ENCODE measurements around the gene TAF13. TPM values are rescaled to one million over a fixed set of nuclear protein-coding genes. Genes with fewer than 3 reads are reported as not detected.
"Not testable (repeated sequence)": the region's sequence is repeated elsewhere in the genome, so short reads cannot be mapped to it uniquely, and the experiment has no call there.

The TAF13 gene
- total RNA-seq, 2 donors from 2014 or later, result 46.7 to 66.2 TPM

DNA sequence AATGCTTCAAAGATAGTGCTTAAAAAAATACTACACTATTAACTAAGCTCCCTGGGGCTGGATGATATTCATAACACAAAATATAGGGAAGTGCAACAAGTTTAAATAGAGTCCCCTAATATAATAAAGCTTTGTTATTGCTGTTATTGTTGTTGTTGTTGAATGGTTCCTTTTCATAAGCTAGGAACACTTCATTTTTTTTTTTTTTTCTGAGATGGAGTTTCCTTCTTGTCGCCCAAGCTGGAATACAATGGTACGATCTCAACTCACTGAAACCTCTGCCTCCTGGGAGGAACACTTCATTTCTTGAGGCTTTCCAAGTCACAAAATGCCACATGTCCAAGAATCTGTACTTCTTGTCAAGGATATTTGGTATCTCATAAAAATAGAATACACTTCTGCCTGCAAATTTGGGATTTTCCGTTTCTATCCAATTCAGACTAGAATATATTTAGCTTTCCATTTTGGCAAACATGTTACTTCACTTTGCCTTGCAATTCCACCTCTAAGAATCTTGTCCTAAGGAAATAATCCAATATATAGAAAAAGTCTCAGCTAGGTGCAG is 55.0 kb downstream of the TAF13 start:
- no peak for ATAC-seq (ENCODE audit: insufficient number of reproducible peaks, low FRiP score, low read depth)
- TF ChIP-seq, protein P1, sequence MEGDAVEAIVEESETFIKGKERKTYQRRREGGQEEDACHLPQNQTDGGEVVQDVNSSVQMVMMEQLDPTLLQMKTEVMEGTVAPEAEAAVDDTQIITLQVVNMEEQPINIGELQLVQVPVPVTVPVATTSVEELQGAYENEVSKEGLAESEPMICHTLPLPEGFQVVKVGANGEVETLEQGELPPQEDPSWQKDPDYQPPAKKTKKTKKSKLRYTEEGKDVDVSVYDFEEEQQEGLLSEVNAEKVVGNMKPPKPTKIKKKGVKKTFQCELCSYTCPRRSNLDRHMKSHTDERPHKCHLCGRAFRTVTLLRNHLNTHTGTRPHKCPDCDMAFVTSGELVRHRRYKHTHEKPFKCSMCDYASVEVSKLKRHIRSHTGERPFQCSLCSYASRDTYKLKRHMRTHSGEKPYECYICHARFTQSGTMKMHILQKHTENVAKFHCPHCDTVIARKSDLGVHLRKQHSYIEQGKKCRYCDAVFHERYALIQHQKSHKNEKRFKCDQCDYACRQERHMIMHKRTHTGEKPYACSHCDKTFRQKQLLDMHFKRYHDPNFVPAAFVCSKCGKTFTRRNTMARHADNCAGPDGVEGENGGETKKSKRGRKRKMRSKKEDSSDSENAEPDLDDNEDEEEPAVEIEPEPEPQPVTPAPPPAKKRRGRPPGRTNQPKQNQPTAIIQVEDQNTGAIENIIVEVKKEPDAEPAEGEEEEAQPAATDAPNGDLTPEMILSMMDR (IDR thresholded peaks at IDR 0.05), result no peak
- Histone ChIP-seq H3K27ac (no peak overlapping the region), H3K4me1 (ENCODE audit: control insufficient read depth in 1 of 2, low read depth in 2 of 2) (no peaks in the 10 kb centered on the region), H3K27me3 (replicated peaks; ENCODE audit: insufficient read depth) (no peaks in the 10 kb centered on the region), H3K4me3 (no peak overlapping the region), H3K36me3 (peaks cover 11% of the 10 kb centered on the region), H3K9me3 (peaks cover 4% of the 10 kb centered on the region)
- DNase-seq (ENCODE audit: low spot score), result no peak

DNA sequence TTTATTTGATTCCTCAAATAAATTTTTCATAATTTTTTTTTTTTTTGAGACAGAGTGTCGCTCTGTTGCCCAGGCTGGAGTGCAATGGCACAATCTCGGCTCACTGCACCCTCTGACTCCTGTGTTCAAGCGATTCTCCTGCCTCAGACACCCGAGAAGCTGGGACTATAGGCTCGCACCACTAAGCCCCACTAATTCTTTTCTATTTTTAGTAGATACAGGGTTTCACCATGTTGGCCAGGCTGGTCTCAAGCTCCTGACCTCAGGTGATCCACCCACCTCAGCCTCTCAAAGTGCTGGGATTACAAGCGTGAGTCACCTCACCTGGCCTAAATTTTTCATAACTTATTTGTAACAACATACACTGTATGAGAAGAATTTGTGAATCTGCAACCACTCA is 58.1 kb downstream of the TAF13 start:
- not testable (repeated sequence) for H3K27ac ChIP-seq; H3K9me3 ChIP-seq; DNase-seq (ENCODE audit: low spot score); H3K27me3 ChIP-seq (replicated peaks; ENCODE audit: insufficient read depth); ATAC-seq (ENCODE audit: insufficient number of reproducible peaks, low FRiP score, low read depth); H3K4me1 ChIP-seq (ENCODE audit: control insufficient read depth in 1 of 2, low read depth in 2 of 2); H3K4me3 ChIP-seq
- H3K36me3 ChIP-seq, result peaks cover 15% of the 10 kb centered on the region

DNA sequence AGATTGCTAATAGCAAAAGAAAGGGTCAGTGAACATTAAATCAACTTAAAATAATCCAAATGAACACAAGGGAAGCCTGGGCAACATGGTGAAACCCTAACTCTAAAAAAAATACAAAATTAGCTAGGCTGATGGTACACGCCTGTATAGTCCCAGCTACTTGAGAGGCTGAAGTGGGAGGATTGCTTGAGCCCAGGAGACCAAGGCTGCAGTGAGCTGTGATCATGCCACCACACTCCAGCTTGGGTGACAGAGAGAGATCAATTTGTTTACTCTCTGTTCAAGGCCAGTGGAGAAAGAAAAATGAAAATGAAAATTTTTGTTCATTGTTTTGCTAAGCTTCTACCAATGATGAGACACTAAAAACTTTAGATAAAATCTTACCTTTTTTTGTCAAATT is 58.7 kb downstream of the TAF13 start:
- DNase-seq (ENCODE audit: low spot score), result no peak
- Histone ChIP-seq H3K27ac (no peak overlapping the region), H3K36me3 (peaks cover 15% of the 10 kb centered on the region), H3K4me3 (no peak overlapping the region), H3K9me3 (peaks cover 4% of the 10 kb centered on the region), H3K4me1 (ENCODE audit: control insufficient read depth in 1 of 2, low read depth in 2 of 2) (no peaks in the 10 kb centered on the region), H3K27me3 (replicated peaks; ENCODE audit: insufficient read depth) (no peaks in the 10 kb centered on the region)
- no peak for ATAC-seq (ENCODE audit: insufficient number of reproducible peaks, low FRiP score, low read depth)
- TF ChIP-seq, protein P1 (IDR thresholded peaks at IDR 0.05), result no peak

Other genes starting within 250 kb of the TAF13 start
- gene AKNAD1, start 218.9 kb downstream of the TAF13 start, total RNA-seq, result not detected
- gene GPSM2, start 199.0 kb downstream of the TAF13 start, total RNA-seq, result 10 to 100 TPM in 1 of 2 donors, 1 to 10 TPM in 1; 7.9 to 17.9 TPM
- gene CLCC1, start 112.5 kb downstream of the TAF13 start, total RNA-seq, result 10 to 100 TPM; 25.5 to 36.4 TPM
- 10 to 100 TPM; 18.7 to 20.5 TPM for gene WDR47, start 33.9 kb downstream of the TAF13 start, total RNA-seq
- gene TMEM167B, start 14.8 kb upstream of the TAF13 start, total RNA-seq, result 10 to 100 TPM; 25.3 to 33.2 TPM
- 1 to 10 TPM; 1.4 to 7.2 TPM for gene ELAPOR1, start 38.1 kb upstream of the TAF13 start, total RNA-seq
- 100 to 1,000 TPM; 122 to 137 TPM for gene SARS1, start 137.9 kb upstream of the TAF13 start, total RNA-seq
- 10 to 100 TPM in 1 of 2 donors, 1 to 10 TPM in 1; 4.0 to 10.0 TPM for gene CELSR2, start 173.5 kb upstream of the TAF13 start, total RNA-seq
- 1 to 10 TPM; 2.4 to 2.5 TPM for gene PSRC1, start 207.1 kb upstream of the TAF13 start, total RNA-seq
- 1 to 10 TPM in 1 of 2 donors, not detected in 1; 1.1 TPM for gene MYBPHL, start 231.0 kb upstream of the TAF13 start, total RNA-seq

Measured in thoracic aorta (tissue), 2 donors.